GM18909 (cell line): ENCODE results near the gene GLOD4.
"Not testable (repeated sequence)": the region's sequence is repeated elsewhere in the genome, so short reads cannot be mapped to it uniquely, and the experiment has no call there.

ENCODE experiments used
- ATAC-seq: cut with Tn5 transposase; IDR thresholded peaks from one replicate; pipeline ENCODE4 v1.9.1; 2021; ENCODE audit warnings: mild to moderate bottlenecking; ENCODE audit not compliant: unreplicated experiment, poor library complexity

The GLOD4 gene, protein sequence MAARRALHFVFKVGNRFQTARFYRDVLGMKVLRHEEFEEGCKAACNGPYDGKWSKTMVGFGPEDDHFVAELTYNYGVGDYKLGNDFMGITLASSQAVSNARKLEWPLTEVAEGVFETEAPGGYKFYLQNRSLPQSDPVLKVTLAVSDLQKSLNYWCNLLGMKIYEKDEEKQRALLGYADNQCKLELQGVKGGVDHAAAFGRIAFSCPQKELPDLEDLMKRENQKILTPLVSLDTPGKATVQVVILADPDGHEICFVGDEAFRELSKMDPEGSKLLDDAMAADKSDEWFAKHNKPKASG

DNA sequence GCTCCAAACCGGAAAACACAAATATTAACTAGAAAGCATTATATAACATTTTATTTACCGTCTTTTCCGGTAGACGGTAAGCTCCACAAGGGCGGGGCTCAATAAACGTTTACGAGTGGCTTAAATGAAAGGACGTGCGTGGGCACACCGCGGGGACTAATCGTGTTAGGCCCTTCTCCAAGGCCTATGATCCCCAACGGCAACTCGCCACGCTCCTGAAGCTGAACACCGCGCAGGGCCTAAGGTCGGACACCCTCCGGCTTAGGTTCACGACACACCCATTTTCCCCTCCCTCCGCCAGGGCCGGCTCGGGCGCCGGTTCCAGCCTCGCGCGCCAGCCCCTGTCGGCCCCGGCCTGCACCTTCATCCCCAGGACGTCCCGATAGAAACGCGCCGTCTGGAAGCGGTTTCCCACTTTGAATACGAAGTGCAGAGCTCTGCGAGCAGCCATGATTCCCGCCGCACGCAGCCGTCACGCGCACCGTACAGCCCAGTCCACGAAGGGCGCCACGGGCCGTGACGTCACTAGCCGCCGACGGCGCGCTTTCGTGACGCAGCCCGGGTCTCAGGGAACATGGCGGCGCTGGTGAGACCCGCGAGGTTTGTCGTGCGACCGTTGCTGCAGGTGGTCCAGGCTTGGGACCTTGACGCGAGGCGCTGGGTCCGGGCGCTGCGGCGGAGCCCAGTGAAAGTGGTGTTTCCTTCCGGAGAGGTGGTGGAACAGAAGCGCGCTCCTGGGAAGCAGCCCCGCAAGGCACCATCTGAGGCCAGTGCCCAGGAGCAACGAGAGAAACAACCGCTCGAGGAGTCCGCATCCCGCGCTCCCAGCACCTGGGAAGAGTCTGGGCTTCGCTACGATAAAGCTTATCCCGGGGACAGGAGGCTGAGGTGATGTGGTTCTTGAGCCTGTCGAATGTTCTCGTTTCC lies at the start of gene GLOD4, which contains the start of gene MRM3:
GLOD4 (minus strand) TSS at position 476 of the 927 bp plus-strand sequence; CDS start at position 451, 25 bp downstream.
MRM3 (plus strand) TSS at position 549 of the 927 bp plus-strand sequence; CDS start at position 575, 26 bp downstream.
- peak; percentile 88 for ATAC-seq

- no peak for ATAC-seq
Observed at GRCh38 chr17:830950-831349, 48.9 kb upstream of the GLOD4 start.

DNA sequence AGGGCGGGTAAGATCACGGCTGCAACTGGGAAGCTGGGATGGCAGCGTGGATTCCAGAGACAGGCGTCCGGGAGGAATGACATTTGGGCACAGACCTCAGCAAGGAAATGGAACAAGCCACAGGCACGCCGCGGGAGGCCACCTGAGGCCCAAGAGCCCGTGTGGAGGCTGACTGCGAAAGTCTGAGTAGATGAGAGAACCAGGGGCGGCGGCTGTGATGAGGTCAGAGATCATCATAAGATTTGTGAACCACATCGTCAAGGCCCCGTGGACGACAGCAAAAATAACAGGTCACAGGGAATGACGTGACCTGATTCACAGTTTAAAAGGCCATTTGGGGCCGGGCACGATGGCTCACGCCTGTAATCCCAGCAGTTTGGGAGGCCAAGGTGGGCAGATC lies 48.3 kb upstream of the GLOD4 start:
- no peak for ATAC-seq

DNA sequence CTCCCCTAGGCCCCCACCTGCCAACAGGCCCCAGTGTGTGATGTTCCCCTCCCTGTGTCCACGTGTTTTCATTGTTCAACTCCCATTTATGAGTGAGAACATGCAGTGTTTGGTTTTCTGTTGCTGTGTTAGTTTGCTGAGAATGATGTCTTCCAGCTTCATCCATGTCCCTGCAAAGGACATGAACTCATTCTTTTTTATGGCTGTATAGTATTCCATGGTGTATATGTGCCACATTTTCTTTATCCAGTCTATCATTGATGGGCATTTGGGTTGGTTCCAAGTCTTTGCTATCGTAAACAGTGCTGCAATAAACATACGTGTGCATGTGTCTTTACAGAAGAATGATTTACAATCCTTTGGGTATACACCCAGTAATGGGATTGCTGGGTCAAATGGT lies 47.5 kb upstream of the GLOD4 start:
- ATAC-seq: not testable (repeated sequence)

DNA sequence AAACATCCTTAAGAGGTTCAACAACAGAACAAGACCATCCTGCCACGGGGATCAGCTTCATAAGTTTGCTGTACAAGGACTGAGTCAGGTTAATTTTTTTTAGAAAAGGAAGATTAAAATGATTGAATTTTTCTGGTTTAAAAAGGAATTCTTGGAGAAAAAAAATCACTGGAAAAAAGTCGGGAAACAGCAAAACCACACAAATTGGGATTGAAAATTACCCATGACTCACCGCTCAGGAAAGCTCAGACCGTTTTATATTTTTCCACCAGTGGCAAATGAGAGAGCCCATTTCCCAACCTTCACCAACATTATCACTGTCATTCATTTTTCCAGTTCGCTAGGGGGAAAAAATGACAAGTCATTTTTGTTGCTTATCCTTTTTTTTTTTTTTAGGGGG lies 46.7 kb upstream of the GLOD4 start:
- ATAC-seq: no peak

DNA sequence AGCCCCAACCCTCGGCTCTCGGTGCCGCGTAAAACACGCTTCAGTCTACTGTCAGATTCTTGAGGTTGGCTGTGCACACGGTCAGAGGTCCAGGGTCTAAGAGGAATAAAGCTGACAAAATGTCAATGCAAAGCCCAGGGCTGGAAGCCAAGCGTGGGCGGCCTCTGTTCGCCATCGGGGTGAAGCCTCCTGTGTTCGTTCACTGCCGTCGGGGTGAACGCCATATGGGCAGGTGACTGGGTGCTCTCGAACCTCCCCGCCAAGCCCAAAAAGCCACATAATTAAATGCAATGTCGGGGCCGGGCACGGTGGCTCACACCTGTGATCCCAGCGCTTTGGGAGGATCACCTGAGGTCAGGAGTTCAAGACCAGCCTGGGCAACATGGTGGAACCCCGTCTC lies 44.7 kb upstream of the GLOD4 start:
- ATAC-seq: no peak

- no peak for ATAC-seq
Observed at GRCh38 chr17:825216-825615, 43.1 kb upstream of the GLOD4 start.

DNA sequence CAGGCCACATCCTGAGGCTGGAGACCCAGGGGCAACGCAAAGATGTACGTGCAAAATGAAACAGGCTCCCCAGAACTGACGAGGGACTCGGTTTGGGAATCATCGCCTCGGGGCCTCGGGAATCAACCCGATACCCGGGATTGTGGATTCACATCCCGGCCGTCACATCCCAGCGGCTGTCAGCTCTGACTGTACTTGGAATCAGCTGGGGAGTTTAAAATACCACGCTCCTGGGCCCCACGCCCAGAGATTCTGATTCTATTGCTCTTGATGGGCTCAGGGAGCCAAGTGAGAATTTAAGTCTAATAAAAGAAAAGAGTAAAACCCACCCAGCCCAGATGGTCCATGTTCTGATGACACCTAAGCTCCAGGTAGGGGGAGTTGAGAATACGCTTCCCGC lies 42.3 kb upstream of the GLOD4 start:
- ATAC-seq: no peak

DNA sequence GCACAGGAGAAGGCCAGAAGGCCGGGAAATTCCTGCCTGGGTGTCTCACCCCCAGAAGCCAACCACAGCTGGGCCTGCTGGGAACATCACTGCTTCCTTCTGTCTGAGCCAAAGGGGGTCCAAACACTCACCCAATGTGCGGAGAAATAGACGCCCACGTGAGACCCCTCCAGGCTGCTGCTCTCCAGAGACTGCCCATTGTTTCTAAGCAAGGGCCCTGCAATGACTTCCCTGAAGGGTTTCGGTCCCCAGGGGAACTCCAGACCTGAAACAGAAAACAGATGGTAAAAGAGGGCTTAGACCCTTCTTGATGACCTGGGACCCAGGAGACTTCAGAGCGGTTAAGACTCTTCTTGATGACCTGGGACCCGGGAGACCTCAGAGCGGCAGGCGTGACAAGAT lies 41.4 kb upstream of the GLOD4 start:
- ATAC-seq: no peak

DNA sequence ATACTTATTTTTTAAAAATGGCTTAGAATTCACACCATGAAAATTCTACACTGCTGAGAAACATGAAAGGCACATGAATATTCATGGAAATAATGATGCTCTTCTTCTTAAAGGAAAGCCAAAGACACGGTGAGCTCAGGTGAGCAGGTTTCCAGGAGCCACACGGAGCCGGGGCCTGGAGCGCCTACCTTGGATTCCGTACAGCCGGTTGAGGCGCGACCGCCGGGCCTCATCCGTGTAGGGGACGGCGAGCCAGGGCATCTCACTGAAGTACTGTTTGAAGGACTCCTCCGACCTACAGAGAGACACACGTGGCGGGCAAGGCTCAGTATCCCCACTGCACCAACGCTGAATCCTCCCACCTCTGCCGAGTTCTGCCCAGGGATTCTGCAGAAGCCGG lies 37.2 kb upstream of the GLOD4 start:
- no peak for ATAC-seq

DNA sequence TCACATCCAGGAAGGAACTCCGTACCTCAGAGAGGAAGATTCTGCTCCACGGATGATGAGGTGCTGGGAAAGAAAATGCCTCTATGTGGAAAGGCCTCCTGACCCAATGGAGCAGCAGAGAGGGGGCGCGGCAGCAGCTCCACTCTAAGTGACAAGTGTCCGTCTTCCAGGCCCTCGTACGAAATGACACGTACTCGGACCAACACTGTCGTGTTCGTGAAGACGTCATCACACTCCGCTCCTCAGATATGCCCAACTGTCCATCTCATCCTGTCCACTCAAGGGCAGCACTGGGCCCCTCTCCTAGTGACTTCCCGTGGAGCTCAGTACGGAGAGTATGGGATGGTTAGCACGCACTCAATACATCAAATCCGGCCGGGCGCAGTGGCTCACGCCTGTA lies 32.3 kb upstream of the GLOD4 start:
- no peak for ATAC-seq

GRCh38 chr17:812638-813204 lies 30.6 kb upstream of the GLOD4 start:
- no peak for ATAC-seq

- no peak for ATAC-seq
Observed at GRCh38 chr17:811051-811784, 29.1 kb upstream of the GLOD4 start.

DNA sequence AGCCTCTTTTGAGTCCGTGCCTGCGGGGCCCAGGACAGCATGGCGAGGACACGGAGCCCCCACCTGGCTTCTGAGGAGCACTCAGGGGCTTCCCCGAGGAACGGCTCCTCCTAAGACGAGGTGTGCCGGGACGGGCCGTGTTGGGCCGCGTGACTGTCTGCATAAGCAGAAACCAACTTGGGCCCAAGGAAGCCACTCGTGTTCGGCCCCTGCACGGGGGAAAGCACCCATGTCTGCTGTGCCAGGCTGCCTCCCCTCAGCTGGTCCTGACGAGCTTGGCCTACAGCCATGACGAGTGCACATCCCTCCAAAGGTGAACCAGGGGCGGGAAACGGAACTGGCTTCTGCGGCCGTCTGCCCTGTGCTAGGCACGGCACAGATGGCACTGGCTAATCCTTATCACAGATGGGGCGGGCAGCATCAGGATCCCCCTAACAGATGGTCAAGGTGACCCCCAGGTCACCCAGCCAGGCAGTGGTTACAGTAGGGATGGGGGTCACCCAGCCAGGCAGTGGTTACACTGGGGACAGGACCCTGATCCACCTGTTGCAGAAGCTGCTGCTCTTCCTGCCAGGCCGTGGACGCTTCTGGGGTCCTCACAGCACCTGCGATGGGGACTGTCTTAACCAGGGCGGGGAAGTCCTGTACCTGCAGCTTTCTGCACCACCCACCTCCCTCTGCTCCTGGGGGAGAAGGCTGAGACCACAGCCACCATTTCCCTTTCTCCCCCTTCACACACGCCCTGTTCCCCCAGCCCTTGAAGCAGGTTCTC lies 25.6 kb upstream of the GLOD4 start:
- ATAC-seq: no peak

DNA sequence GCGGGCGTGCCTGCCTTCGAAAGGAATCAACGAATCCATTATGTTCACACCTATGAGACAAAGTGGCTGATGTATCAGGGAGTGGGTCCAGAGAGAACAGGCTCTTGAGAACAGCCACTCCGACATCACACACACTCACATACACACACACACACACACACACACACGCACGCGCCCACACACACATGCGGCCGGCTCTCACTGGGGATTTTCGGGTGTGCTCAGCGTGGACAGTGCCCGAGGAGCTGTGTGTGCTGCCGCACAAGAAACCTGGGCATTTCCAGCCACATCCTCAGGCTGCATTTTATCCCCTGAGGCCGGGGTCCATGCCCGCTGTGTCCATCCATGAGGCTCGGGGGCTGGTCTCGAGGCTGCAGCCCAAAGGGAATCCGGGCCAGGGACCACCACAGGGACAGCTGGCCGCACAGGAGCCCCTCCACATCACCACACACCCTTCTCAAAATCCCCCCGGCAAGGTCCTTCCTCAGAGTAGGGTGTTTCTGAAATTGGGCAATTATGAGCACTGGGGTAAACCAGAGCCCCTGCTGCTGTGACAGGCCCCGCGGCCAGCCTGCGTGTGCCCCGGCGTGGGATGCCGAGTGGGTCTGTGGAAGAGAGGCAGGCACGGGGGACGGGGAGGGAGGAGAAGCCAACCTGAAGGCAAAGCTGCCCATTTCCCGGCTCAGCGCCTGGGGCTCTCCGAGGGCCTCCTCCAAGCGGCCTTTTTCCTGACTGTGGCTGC lies 24.9 kb upstream of the GLOD4 start:
- no peak for ATAC-seq

- ATAC-seq: no peak
Observed at GRCh38 chr17:806346-806745, 24.3 kb upstream of the GLOD4 start.

DNA sequence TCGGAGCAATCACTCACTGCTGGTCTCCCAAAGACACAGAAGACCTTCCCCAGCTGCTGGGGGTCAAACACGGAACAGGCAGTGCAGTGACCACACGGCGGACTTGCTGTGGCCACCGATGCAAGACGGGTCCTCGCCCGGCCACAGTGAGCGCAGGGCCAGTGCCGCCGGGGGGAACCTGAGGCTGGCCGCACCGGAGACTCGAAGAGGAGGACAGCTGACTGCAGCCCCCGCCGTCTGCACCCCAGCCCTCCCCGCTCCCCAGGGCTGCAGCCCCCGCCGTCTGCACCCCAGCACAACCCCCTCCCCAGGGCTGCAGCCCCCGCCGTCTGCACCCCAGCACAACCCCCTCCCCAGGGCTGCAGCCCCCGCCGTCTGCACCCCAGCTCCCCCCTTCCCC lies 23.8 kb upstream of the GLOD4 start:
- not testable (repeated sequence) for ATAC-seq

GRCh38 chr17:804541-805435 lies 22.7 kb upstream of the GLOD4 start:
- no peak for ATAC-seq
